HL-60 (cell line): Measurements from ENCODE around the gene GALNT17.

ENCODE experiments used
- CTCF ChIP-seq: IDR thresholded peaks from one replicate; pipeline ENCODE4 v1.5.1; 2011; ENCODE audit warnings: low read length, control low read depth, inconsistent platforms; ENCODE audit not compliant: insufficient read depth
- POLR2AphosphoS5 ChIP-seq: IDR thresholded peaks from 2 replicates; pipeline ENCODE4 v1.6.1; 2012; ENCODE audit warnings: low read depth
- REST ChIP-seq: IDR thresholded peaks from 2 replicates; pipeline ENCODE4 v1.6.1; 2012; ENCODE audit warnings: low read depth; ENCODE audit not compliant: insufficient replicate concordance
- SPI1 ChIP-seq: IDR thresholded peaks from 2 replicates; pipeline ENCODE4 v1.6.1; 2012; ENCODE audit warnings: low read depth, mild to moderate bottlenecking, borderline replicate concordance

- no peak for TF ChIP-seq CTCF
- TF ChIP-seq POLR2AphosphoS5 = no peak
- TF ChIP-seq SPI1 = no peak
- TF ChIP-seq REST = no peak
Observed at GRCh38 chr7:71521506-71521905, 389.6 kb downstream of the GALNT17 start.
